ENCODE results near the gene OTUD5. TPM values are rescaled to one million over a fixed set of nuclear protein-coding genes. Genes with fewer than 3 reads are reported as not detected.

OTUD5 gene
- polyA plus RNA-seq, 3 donors: 8.4 to 75.0 (median 12.4) TPM

DNA sequence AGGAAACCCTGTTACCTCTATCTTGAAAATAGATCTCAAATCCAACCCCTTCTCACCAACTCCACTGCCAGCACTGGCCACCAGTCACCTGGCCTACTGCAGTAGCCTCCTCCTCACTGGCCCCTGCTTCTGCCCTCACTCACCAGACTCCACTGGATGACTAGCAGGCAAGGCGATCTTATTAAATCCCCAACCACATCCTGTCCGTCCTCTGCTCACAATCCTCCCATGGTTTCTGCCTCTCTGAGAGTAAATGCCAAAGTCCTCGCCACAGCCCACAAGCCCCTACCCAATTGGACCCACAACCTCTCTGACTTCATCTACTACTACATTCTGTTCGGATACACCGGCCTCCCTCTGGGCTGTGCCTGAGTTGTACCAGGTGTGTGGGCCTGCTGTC lies 33.1 kb downstream of the OTUD5 start:
- TF ChIP-seq CTCF (IDR thresholded peaks at IDR 0.05): no peak
- Mint-ChIP-seq H3K27me3 (ENCODE audit: low read depth in 3 of 3) (peaks cover 0 to 6% (median 0%) of the 10 kb centered on the region in 3 donors), H3K36me3 (peaks cover 42 to 59% of the 10 kb centered on the region in 2 donors), H3K4me1 (peaks cover 14% of the 10 kb centered on the region), H3K9me3 (no peaks in the 10 kb centered on the region), H3K4me3 (no peak overlapping the region), H3K27ac (peak overlapping the region in 2 of 7 donors; percentile 11 to 13)
- DNase-seq: no peak
- no peak overlapping the region for H3K4me2 ChIP-seq (replicated peaks; ENCODE audit: extremely low read depth, low read length, poor library complexity, severe bottlenecking)
- H3K9me3 ChIP-seq (replicated peaks in 1 of 2; ENCODE audit: control insufficient read depth in 1 of 2, insufficient read depth in 1 of 2, low read length in 2 of 2): no peaks in the 10 kb centered on the region
- no peak overlapping the region for H3K4me3 ChIP-seq (replicated peaks in 1 of 3; ENCODE audit: low read depth in 2 of 3, low read length in 3 of 3)
- H3K27me3 ChIP-seq (ENCODE audit: control insufficient read depth in 2 of 2, insufficient read depth in 2 of 2, low read length in 2 of 2): no peaks in the 10 kb centered on the region
- no peak overlapping the region for H2AFZ ChIP-seq (ENCODE audit: insufficient read depth, low read depth, low read length, poor library complexity, severe bottlenecking)
- no peak overlapping the region for H3K27ac ChIP-seq (ENCODE audit: low read depth in 1 of 2, low read length in 2 of 2)
- H3K79me2 ChIP-seq (ENCODE audit: insufficient read depth, low read length): no peaks in the 10 kb centered on the region
- peaks cover 36 to 59% of the 10 kb centered on the region in 2 donors for H3K36me3 ChIP-seq (replicated peaks in 1 of 2; ENCODE audit: control insufficient read depth in 1 of 2, insufficient read depth in 2 of 2, low read length in 2 of 2)
- intact Hi-C loops (cut with micrococcal nuclease): no loop called here
- H3K4me1 ChIP-seq (ENCODE audit: control insufficient read depth in 1 of 2, insufficient read depth in 2 of 2, low read length in 2 of 2): peaks cover 7 to 9% of the 10 kb centered on the region in 2 donors
- no peak overlapping the region for H3K9ac ChIP-seq (ENCODE audit: insufficient read depth, low read length, poor library complexity, severe bottlenecking)
- WGBS (ENCODE audit: insufficient coverage): 100% methylated on average over 2 of the region's 5 CpGs
- H4K20me1 ChIP-seq (ENCODE audit: insufficient read depth, low read length): peaks cover 7% of the 10 kb centered on the region

GRCh38 chrX:48923771-48924170 lies 33.6 kb downstream of the OTUD5 start:
- no peak overlapping the region for H3K27ac Mint-ChIP-seq
- H3K9me3 ChIP-seq (replicated peaks in 1 of 2; ENCODE audit: control insufficient read depth in 1 of 2, insufficient read depth in 1 of 2, low read length in 2 of 2): no peaks in the 10 kb centered on the region
- H3K79me2 ChIP-seq (ENCODE audit: insufficient read depth, low read length): no peaks in the 10 kb centered on the region
- peaks cover 42 to 59% of the 10 kb centered on the region in 2 donors for H3K36me3 Mint-ChIP-seq
- H4K20me1 ChIP-seq (ENCODE audit: insufficient read depth, low read length): peaks cover 7% of the 10 kb centered on the region
- TF ChIP-seq CTCF (IDR thresholded peaks at IDR 0.05): no peak
- H3K4me1 ChIP-seq (ENCODE audit: control insufficient read depth in 1 of 2, insufficient read depth in 2 of 2, low read length in 2 of 2): peaks cover 9 to 10% of the 10 kb centered on the region in 2 donors
- no peak overlapping the region for H2AFZ ChIP-seq (ENCODE audit: insufficient read depth, low read depth, low read length, poor library complexity, severe bottlenecking)
- no peak overlapping the region for H3K4me3 Mint-ChIP-seq
- H3K4me3 ChIP-seq (replicated peaks in 1 of 3; ENCODE audit: low read depth in 2 of 3, low read length in 3 of 3): no peak overlapping the region
- peaks cover 16% of the 10 kb centered on the region for H3K4me1 Mint-ChIP-seq
- no peaks in the 10 kb centered on the region for H3K27me3 ChIP-seq (ENCODE audit: control insufficient read depth in 2 of 2, insufficient read depth in 2 of 2, low read length in 2 of 2)
- H3K27me3 Mint-ChIP-seq (ENCODE audit: low read depth in 3 of 3): peaks cover 0 to 6% (median 0%) of the 10 kb centered on the region in 3 donors
- no peak overlapping the region for H3K9ac ChIP-seq (ENCODE audit: insufficient read depth, low read length, poor library complexity, severe bottlenecking)
- H3K4me2 ChIP-seq (replicated peaks; ENCODE audit: extremely low read depth, low read length, poor library complexity, severe bottlenecking): no peak overlapping the region
- WGBS (ENCODE audit: insufficient coverage): 100% methylated on average over 3 of the region's 13 CpGs
- H3K36me3 ChIP-seq (replicated peaks in 1 of 2; ENCODE audit: control insufficient read depth in 1 of 2, insufficient read depth in 2 of 2, low read length in 2 of 2): peaks cover 36 to 58% of the 10 kb centered on the region in 2 donors
- DNase-seq: no peak
- intact Hi-C loops (cut with micrococcal nuclease): no loop called here
- H3K9me3 Mint-ChIP-seq: peaks cover 0 to 2% (median 0%) of the 10 kb centered on the region in 7 donors
- H3K27ac ChIP-seq (ENCODE audit: low read depth in 1 of 2, low read length in 2 of 2): no peak overlapping the region

All from CD14-positive monocyte (primary cell).